GM12878 (cell line): ENCODE results near the gene PXDC1. TPM values are rescaled to one million over a fixed set of nuclear protein-coding genes. Genes with fewer than 3 reads are reported as not detected.
A peak's percentile ranks its signal among the peaks of the same experiment; 100 is the strongest.

Source experiments
- ATF7 ChIP-seq: fragments of 450-650 bp; IDR thresholded peaks from 2 replicates; pipeline ENCODE4 v1.6.1; 2016; ENCODE audit warnings: low read depth, mild to moderate bottlenecking
- CEBPB ChIP-seq, 2 experiments: fragments of 150-350 bp in 1 of 2; IDR thresholded peaks; 2 replicates each; pipeline ENCODE4 v1.6.1; 2012 to 2014; ENCODE audit warnings: low read depth in 2 of 2, low read length in 2 of 2, borderline replicate concordance in 1 of 2, inconsistent platforms in 1 of 2
- CREB1 ChIP-seq: IDR thresholded peaks from 2 replicates; pipeline ENCODE4 v1.6.1; 2012; ENCODE audit warnings: low read depth, mild to moderate bottlenecking, inconsistent platforms
- EP300 ChIP-seq, 2 experiments: fragments of 150-350 bp in 1 of 2; IDR thresholded peaks; 2 replicates each; pipeline ENCODE4 v1.6.1; 2011 to 2012; ENCODE audit warnings: low read depth in 2 of 2, low read length in 2 of 2, borderline replicate concordance in 1 of 2, improper control_type of control experiment in 1 of 2, inconsistent platforms in 1 of 2; ENCODE audit not compliant: control insufficient read depth in 1 of 2
- FOXM1 ChIP-seq: IDR thresholded peaks from 2 replicates; pipeline ENCODE4 v1.6.1; 2012; ENCODE audit warnings: low read depth, mild to moderate bottlenecking, inconsistent platforms, low read length, moderate library complexity
- GATAD2B ChIP-seq: fragments of 450-650 bp; conservative IDR thresholded peaks from 2 replicates; pipeline ENCODE4 v1.6.1; 2017; ENCODE audit warnings: low read depth, mild to moderate bottlenecking, moderate library complexity
- IKZF2 ChIP-seq, 2 experiments: fragments of 450-650 bp; IDR thresholded peaks; 2 replicates each; pipeline ENCODE4 v1.6.1; 2017; ENCODE audit warnings: mild to moderate bottlenecking in 2 of 2, moderate library complexity in 2 of 2
- JUNB ChIP-seq: IDR thresholded peaks from 2 replicates; pipeline ENCODE4 v1.6.1; 2016; ENCODE audit warnings: antibody characterized with exemption, mild to moderate bottlenecking
- JUND ChIP-seq: IDR thresholded peaks from 2 replicates; pipeline ENCODE4 v1.6.1; 2012; ENCODE audit warnings: low read depth, mild to moderate bottlenecking, low read length, improper control_type of control experiment, moderate library complexity
- MEF2A ChIP-seq: IDR thresholded peaks from 2 replicates; pipeline ENCODE4 v1.6.1; 2011; ENCODE audit warnings: low read depth, mild to moderate bottlenecking, low read length, moderate library complexity; ENCODE audit not compliant: insufficient read depth
- MXI1 ChIP-seq: fragments of 150-350 bp; IDR thresholded peaks from 2 replicates; pipeline ENCODE4 v1.6.1; 2011; ENCODE audit warnings: low read depth, mild to moderate bottlenecking, inconsistent platforms, low read length, improper control_type of control experiment
- NBN ChIP-seq: fragments of 450-650 bp; IDR thresholded peaks from 2 replicates; pipeline ENCODE4 v1.6.1; 2016
- NRF1 ChIP-seq: conservative IDR thresholded peaks from 2 replicates; pipeline ENCODE4 v1.6.1; 2011; ENCODE audit warnings: mild to moderate bottlenecking, low read depth, low read length, improper control_type of control experiment
- PAX5 ChIP-seq: IDR thresholded peaks from 2 replicates; pipeline ENCODE4 v1.6.1; 2011; ENCODE audit warnings: low read depth, low read length, borderline replicate concordance
- RELA ChIP-seq: fragments of 450-650 bp; IDR thresholded peaks from 2 replicates; pipeline ENCODE4 v1.8.0; 2014; ENCODE audit warnings: borderline replicate concordance; ENCODE audit not compliant: partially characterized antibody
- SIN3A ChIP-seq: IDR thresholded peaks from 2 replicates; pipeline ENCODE4 v1.6.1; 2012; ENCODE audit warnings: low read depth, low read length, improper control_type of control experiment
- SPI1 ChIP-seq: IDR thresholded peaks from 2 replicates; pipeline ENCODE4 v1.6.1; 2011; ENCODE audit warnings: low read depth, mild to moderate bottlenecking, low read length, moderate library complexity, borderline replicate concordance; ENCODE audit not compliant: insufficient read depth
- TAF1 ChIP-seq: IDR thresholded peaks from 2 replicates; pipeline ENCODE4 v1.6.1; 2011; ENCODE audit warnings: mild to moderate bottlenecking, low read depth, low read length, borderline replicate concordance
- TCF7 ChIP-seq: IDR thresholded peaks from 2 replicates; pipeline ENCODE4 v1.6.1; 2014; ENCODE audit warnings: antibody characterized with exemption, borderline replicate concordance
- YBX1 ChIP-seq: fragments of 450-650 bp; IDR thresholded peaks from 2 replicates; pipeline ENCODE4 v1.6.1; 2016; ENCODE audit warnings: antibody characterized with exemption
- ZNF622 ChIP-seq: fragments of 450-650 bp; IDR thresholded peaks from 2 replicates; pipeline ENCODE4 v1.6.1; 2017; ENCODE audit warnings: mild to moderate bottlenecking, inconsistent platforms
- polyA plus RNA-seq, 11 experiments: library from polyadenylated mRNA; depleted of rRNA in 4 of 11; unstranded in 6 of 11; stranded (reverse) in 5 of 11; fragments of >200 nt; fragmentation: Nextera tagmentation in 4 of 11; fragmentation: Illumina TruSeq in 1 of 11; extraction: Ambion mirVana in 4 of 11; extraction: Trizol in 1 of 11; gene quantifications; 1 replicate in 1 of 11; 2 replicates in 10 of 11; pipeline versions ENCODE4 v1.2.1 to v1.2.3, GENCODE V29; 2011 to 2016; ENCODE audit warnings: inconsistent platforms in 2 of 11, missing spikeins in 2 of 11, low read depth in 1 of 11
- total RNA-seq, 4 experiments: library from RNA; depleted of rRNA in 3 of 4; stranded (reverse); fragments of >200 nt in 3 of 4; fragmentation: Illumina TruSeq in 1 of 4; extraction: Trizol in 1 of 4; gene quantifications; 2 replicates each; pipeline versions ENCODE4 v1.2.1 to v1.2.3, GENCODE V29; 2013 to 2021
- TF ChIP-seq, protein P1 (sequence below): IDR thresholded peaks from 2 replicates; pipeline ENCODE4 v1.6.1; 2011; ENCODE audit warnings: borderline replicate concordance, low read depth, mild to moderate bottlenecking, moderate library complexity, low read length; ENCODE audit not compliant: insufficient read depth, poor library complexity, severe bottlenecking
- TF ChIP-seq, protein P2 (sequence below): IDR thresholded peaks from 2 replicates; pipeline ENCODE4 v1.6.1; 2011; ENCODE audit warnings: mild to moderate bottlenecking, low read depth, low read length, moderate library complexity; ENCODE audit not compliant: insufficient replicate concordance
- TF ChIP-seq, protein P3 (sequence below): fragments of 450-650 bp; formaldehyde crosslinking; IDR thresholded peaks from 2 replicates; pipeline ENCODE4 v1.4.0; 2020; ENCODE audit warnings: mild to moderate bottlenecking, moderate library complexity
- TF ChIP-seq, protein P4 (sequence below): IDR thresholded peaks from 2 replicates; pipeline ENCODE4 v1.6.1; 2011; ENCODE audit warnings: low read depth, mild to moderate bottlenecking, low read length, moderate library complexity, borderline replicate concordance; ENCODE audit errors: extremely low read depth

Gene PXDC1
- total and polyA plus RNA-seq, 10 of the 15 experiments (the other 5 are each of a cell fraction or from before 2014, with no cell fraction given) = 0.03 to 0.72 (median 0.32) TPM; not detected in 2

DNA sequence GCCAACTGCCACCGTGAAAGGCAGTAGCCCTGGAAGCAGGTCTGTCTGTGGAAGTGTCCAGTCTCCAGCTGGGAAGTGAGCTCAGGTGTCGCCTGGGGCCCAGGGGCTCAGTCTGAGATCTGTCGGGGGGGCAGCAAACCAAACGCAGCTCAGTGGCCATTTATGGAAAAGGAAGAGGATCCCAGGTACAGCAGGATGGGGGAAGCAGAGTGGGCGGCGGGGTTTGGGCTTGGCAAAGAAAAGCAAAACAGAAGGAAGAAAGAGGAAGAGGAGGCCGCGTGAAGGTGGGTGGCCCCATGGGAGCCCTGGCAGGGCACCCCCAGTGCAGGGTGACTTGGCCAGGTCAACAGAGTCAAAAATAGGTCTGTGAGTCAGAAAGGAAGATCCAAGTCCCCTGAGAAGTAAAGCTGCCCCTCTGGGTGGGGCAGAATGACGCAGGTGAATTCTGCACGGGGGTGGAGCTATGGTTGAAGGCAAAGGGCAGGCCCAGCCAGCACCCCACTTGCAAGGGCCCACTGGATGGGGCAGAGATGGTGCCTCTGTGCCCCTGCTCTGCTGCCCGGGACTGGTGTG lies 5.3 kb downstream of the PXDC1 start (continued):
- peak; percentile 69; the same call in 1 of the 2 replicates for TF ChIP-seq SPI1
- peak; percentile 52 for TF ChIP-seq JUNB
- TF ChIP-seq NBN = no peak
- no peak for TF ChIP-seq FOXM1
- TF ChIP-seq PAX5 = peak; percentile 55; the same call in 1 of the 2 replicates
- no peak for TF ChIP-seq YBX1
- TF ChIP-seq JUND = no peak; the same call in 1 of the 2 replicates
- TF ChIP-seq MXI1 = no peak
- TF ChIP-seq GATAD2B = 0 out of 2 replicates have a peak, but pooled peaks have one; percentile 27
- TF ChIP-seq, protein P1, sequence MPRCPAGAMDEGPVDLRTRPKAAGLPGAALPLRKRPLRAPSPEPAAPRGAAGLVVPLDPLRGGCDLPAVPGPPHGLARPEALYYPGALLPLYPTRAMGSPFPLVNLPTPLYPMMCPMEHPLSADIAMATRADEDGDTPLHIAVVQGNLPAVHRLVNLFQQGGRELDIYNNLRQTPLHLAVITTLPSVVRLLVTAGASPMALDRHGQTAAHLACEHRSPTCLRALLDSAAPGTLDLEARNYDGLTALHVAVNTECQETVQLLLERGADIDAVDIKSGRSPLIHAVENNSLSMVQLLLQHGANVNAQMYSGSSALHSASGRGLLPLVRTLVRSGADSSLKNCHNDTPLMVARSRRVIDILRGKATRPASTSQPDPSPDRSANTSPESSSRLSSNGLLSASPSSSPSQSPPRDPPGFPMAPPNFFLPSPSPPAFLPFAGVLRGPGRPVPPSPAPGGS = no peak
- TF ChIP-seq CEBPB (IDR thresholded peaks at IDR 0.05; ENCODE audit: borderline replicate concordance in 1 of 2, low read depth in 2 of 2, low read length in 2 of 2) = no peak
- TF ChIP-seq RELA = no peak
- TF ChIP-seq TAF1 = no peak
- TF ChIP-seq, protein P2, sequence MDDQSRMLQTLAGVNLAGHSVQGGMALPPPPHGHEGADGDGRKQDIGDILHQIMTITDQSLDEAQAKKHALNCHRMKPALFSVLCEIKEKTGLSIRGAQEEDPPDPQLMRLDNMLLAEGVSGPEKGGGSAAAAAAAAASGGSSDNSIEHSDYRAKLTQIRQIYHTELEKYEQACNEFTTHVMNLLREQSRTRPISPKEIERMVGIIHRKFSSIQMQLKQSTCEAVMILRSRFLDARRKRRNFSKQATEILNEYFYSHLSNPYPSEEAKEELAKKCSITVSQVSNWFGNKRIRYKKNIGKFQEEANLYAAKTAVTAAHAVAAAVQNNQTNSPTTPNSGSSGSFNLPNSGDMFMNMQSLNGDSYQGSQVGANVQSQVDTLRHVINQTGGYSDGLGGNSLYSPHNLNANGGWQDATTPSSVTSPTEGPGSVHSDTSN = no peak
- TF ChIP-seq SIN3A = no peak
- peak; percentile 33 to 59; a peak in 1 of 4 replicates for TF ChIP-seq EP300 (IDR thresholded peaks at IDR 0.05; ENCODE audit: borderline replicate concordance in 1 of 2, control insufficient read depth in 1 of 2, low read depth in 2 of 2, low read length in 2 of 2)
- TF ChIP-seq, protein P3, sequence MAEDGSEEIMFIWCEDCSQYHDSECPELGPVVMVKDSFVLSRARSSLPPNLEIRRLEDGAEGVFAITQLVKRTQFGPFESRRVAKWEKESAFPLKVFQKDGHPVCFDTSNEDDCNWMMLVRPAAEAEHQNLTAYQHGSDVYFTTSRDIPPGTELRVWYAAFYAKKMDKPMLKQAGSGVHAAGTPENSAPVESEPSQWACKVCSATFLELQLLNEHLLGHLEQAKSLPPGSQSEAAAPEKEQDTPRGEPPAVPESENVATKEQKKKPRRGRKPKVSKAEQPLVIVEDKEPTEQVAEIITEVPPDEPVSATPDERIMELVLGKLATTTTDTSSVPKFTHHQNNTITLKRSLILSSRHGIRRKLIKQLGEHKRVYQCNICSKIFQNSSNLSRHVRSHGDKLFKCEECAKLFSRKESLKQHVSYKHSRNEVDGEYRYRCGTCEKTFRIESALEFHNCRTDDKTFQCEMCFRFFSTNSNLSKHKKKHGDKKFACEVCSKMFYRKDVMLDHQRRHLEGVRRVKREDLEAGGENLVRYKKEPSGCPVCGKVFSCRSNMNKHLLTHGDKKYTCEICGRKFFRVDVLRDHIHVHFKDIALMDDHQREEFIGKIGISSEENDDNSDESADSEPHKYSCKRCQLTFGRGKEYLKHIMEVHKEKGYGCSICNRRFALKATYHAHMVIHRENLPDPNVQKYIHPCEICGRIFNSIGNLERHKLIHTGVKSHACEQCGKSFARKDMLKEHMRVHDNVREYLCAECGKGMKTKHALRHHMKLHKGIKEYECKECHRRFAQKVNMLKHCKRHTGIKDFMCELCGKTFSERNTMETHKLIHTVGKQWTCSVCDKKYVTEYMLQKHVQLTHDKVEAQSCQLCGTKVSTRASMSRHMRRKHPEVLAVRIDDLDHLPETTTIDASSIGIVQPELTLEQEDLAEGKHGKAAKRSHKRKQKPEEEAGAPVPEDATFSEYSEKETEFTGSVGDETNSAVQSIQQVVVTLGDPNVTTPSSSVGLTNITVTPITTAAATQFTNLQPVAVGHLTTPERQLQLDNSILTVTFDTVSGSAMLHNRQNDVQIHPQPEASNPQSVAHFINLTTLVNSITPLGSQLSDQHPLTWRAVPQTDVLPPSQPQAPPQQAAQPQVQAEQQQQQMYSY (CRISPR knock-in tag) = no peak
- peak; percentile 19; the same call in 1 of the 2 replicates for TF ChIP-seq ATF7
- no peak for TF ChIP-seq NRF1
- no peak for TF ChIP-seq TCF7
- TF ChIP-seq ZNF622 = no peak
- TF ChIP-seq IKZF2 (IDR thresholded peaks at IDR 0.05) = peak; percentile 62 to 74
- TF ChIP-seq, protein P4, sequence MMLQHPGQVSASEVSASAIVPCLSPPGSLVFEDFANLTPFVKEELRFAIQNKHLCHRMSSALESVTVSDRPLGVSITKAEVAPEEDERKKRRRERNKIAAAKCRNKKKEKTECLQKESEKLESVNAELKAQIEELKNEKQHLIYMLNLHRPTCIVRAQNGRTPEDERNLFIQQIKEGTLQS = no peak
- peak; percentile 84; the same call in 1 of the 2 replicates for TF ChIP-seq MEF2A
- 0 out of 2 replicates have a peak, but pooled peaks have one; percentile 20 for TF ChIP-seq CREB1
